Measurements from ENCODE around the gene TAAR8. TPM values are rescaled to one million over a fixed set of nuclear protein-coding genes. Genes with fewer than 3 reads are reported as not detected.
A peak's percentile ranks its signal among the peaks of the same experiment; 100 is the strongest.
"Not testable (repeated sequence)": the region's sequence is repeated elsewhere in the genome, so short reads cannot be mapped to it uniquely, and the experiment has no call there.

TAAR8 gene
- total RNA-seq, 1 donor from 2014 or later = not detected

- Mint-ChIP-seq H3K36me3 (ENCODE audit: low read depth) (no peaks in the 10 kb centered on the region), H3K4me1 (no peaks in the 10 kb centered on the region), H3K4me3 (no peak overlapping the region), H3K27me3 (peaks cover 16% of the 10 kb centered on the region), H3K9me3 (no peaks in the 10 kb centered on the region), H3K27ac (no peak overlapping the region)
- no peak for ATAC-seq (ENCODE audit: low read depth)
- DNase-seq = no peak
- POLR2A ChIA-PET = no interaction called here
- no peak for TF ChIP-seq CTCF (IDR thresholded peaks at IDR 0.05)
- CTCF ChIA-PET = interaction anchor here (1.2 kb wide), 1 partner anchor 9 kb away, joined by 3 read pairs; no protein-coding TSS in a partner anchor
- intact Hi-C loops (cut with micrococcal nuclease) = no loop called here
Measured at GRCh38 chr6:132596201-132596600, 43.7 kb downstream of the TAAR8 start.

- DNase-seq = no peak
Measured at GRCh38 chr6:132598473-132598872, 46.0 kb downstream of the TAAR8 start.

GRCh38 chr6:132600900-132601299 is 48.4 kb downstream of the TAAR8 start:
- H3K9me3 Mint-ChIP-seq; CTCF ChIA-PET; POLR2A ChIA-PET; ATAC-seq (ENCODE audit: low read depth); H3K36me3 Mint-ChIP-seq (ENCODE audit: low read depth); H3K4me3 Mint-ChIP-seq; H3K27ac Mint-ChIP-seq; DNase-seq; H3K4me1 Mint-ChIP-seq; intact Hi-C loops (cut with micrococcal nuclease): not testable (repeated sequence)
- H3K27me3 Mint-ChIP-seq = peaks cover 14% of the 10 kb centered on the region

More at GRCh38 chr6:132598473-132598872, 46.0 kb downstream of the TAAR8 start:
- H3K36me3 Mint-ChIP-seq (ENCODE audit: low read depth) = no peaks in the 10 kb centered on the region
- ChIA-PET POLR2A (no interaction called here), CTCF (interaction anchor here (1.0 kb wide), 1 partner anchor 13 kb away, joined by 3 read pairs; no protein-coding TSS in a partner anchor)
- H3K27me3 Mint-ChIP-seq = peaks cover 16% of the 10 kb centered on the region
- no peaks in the 10 kb centered on the region for H3K9me3 Mint-ChIP-seq
- no peak overlapping the region for H3K4me3 Mint-ChIP-seq
- ATAC-seq (ENCODE audit: low read depth) = peak; percentile 25
- TF ChIP-seq CTCF (IDR thresholded peaks at IDR 0.05) = no peak
- H3K27ac Mint-ChIP-seq = no peak overlapping the region
- no peaks in the 10 kb centered on the region for H3K4me1 Mint-ChIP-seq
- intact Hi-C loops (cut with micrococcal nuclease) = no loop called here

Other genes with a start within 250 kb of the TAAR8 start
- 3.2 and 3.7 TPM in 2 replicates for gene MOXD1, start 151.2 kb upstream of the TAAR8 start, total RNA-seq
- gene STX7, start 39.6 kb upstream of the TAAR8 start, total RNA-seq = 109 and 138 TPM in 2 replicates
- not detected in 2 replicates for gene TAAR9, start 14.4 kb upstream of the TAAR8 start, total RNA-seq
- not detected in 2 replicates for gene TAAR6, start 17.6 kb downstream of the TAAR8 start, total RNA-seq
- not detected in 2 replicates for gene TAAR5, start 37.1 kb downstream of the TAAR8 start, total RNA-seq
- gene TAAR2, start 71.6 kb downstream of the TAAR8 start, total RNA-seq = not detected in 2 replicates
- not detected in 2 replicates for gene TAAR1, start 106.5 kb downstream of the TAAR8 start, total RNA-seq
- gene VNN1, start 161.4 kb downstream of the TAAR8 start, total RNA-seq = 0.07 TPM in 1 of 2 replicates, not detected in the other
- gene VNN2, start 205.2 kb downstream of the TAAR8 start, total RNA-seq = 21.0 and 25.6 TPM in 2 replicates
- 8.1 and 8.2 TPM in 2 replicates for gene SLC18B1, start 246.0 kb downstream of the TAAR8 start, total RNA-seq

All from activated B cell treated with CpG ODN at 0.5 μM for 24 hours (primary cell).